Measurements from ENCODE around the gene MAN1B1. TPM values are rescaled to one million over a fixed set of nuclear protein-coding genes. Genes with fewer than 3 reads are reported as not detected.
"Not testable (repeated sequence)": the region's sequence is repeated elsewhere in the genome, so short reads cannot be mapped to it uniquely, and the experiment has no call there.

MAN1B1 gene
- total RNA-seq, 1 donor: 70.8 TPM

GRCh38 chr9:137123468-137123837, 36.7 kb downstream of the MAN1B1 start:
- DNase-seq (ENCODE audit: low read depth in 2 of 3, low spot score in 2 of 3): no peak

GRCh38 chr9:137123952-137124462, 37.2 kb downstream of the MAN1B1 start:
- not testable (repeated sequence) for DNase-seq (ENCODE audit: low read depth in 2 of 3, low spot score in 2 of 3)

- DNase-seq (ENCODE audit: low read depth in 2 of 3, low spot score in 2 of 3): no peak
Observed at GRCh38 chr9:137126786-137127185, 40.0 kb downstream of the MAN1B1 start.

GRCh38 chr9:137127301-137128157, 40.7 kb downstream of the MAN1B1 start:
- peak in 2 of 3 donors; percentile 66 to 72 for DNase-seq (ENCODE audit: low read depth in 2 of 3, low spot score in 2 of 3)

DNA sequence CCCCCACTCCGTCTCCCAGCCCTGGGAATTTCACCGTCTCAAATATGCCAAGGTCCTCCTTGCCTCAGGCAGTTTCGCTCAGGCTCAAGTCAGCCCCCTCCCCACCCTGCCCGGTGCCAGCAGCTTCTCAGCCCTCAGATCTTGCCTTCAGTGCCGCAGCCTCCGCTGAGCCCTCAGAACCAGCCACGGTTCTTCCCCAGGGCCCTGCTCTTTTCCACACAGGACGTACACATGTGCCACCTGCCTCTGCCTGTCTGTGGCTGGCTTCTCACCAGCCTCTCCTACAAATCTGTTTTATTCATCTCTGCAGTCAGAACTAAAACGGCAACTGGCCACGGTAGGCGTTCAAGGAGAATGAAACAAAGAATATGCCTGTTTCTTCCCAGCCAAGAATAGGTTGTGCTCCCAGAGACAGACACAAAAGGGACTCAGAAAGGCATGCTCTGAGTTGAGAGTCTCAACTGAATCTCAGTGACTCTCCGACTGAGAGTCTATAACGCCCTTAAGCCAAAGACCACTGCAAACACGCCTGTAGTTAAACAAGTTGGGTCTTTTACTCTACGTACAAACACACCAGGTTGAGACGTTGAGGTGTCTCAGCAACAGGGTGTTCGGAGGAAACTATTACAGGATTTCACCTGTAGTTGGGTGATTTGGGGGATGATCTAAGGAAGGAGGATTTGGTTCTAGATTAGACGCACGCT, 41.5 kb downstream of the MAN1B1 start:
- DNase-seq (ENCODE audit: low read depth in 2 of 3, low spot score in 2 of 3): no peak

DNA sequence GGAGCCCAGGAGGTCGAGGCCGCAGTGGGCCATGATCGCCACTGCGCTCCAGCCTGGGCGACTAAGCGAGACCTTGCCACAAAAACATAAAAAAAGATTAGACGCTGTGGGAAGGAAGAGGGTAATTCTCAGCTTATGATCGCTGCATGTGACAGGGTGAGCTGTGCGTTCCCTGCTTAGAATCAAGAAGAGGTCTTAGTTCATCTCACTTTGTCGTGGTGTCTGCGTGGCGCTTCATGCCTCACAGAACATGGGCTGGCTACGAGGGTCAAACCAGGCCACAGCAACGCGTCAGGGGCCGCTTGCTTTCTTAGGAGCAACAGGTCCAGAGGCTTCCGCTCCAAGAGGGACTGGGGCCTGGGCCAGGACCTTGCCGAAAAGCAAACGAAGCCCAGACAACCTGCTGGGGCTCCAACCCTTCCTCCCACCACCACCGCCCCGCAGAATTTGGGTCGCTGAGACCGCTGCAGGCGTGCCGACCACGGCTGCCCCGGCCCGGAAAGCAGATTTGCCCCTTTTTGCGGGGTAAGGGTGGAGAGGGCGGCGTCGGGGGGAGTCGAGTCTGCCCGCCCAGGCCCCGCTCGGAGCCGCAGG, 42.2 kb downstream of the MAN1B1 start:
- no peak for DNase-seq (ENCODE audit: low read depth in 2 of 3, low spot score in 2 of 3)

DNA sequence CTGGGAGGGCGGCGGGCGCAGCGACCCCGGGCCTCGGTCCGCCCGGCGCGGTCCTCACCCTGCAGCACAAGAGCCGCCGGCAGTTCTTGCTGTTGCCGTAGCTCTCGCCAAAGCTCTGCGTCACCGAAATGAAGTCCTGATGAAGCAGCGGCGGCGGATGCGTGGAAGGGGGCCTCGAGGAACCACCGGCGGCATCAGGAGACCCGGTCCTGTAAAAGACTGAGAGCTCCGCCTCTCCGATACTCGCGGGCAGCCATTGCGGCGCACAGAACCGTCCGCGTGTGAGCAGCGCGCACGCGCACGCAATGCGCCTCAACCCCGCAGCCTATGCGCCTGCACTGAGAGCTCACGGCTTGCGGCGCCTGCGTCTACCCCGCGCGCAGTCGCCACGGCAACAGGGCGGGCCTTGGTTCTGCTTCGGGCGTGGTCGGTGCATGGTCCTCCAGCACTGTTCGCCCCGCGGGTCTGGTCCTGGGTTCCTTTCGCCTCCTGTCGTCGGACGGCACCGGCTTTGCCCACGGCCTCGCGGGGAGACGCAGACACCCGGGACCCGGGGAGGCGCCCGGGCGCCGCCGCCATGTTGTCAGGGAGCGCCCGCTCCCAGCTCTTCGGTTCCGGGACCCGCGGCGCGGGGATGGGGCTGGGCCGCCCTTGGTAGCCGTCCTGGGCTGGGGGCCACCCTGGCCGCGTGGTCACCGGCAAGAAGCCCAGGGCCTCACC, 42.8 kb downstream of the MAN1B1 start:
- DNase-seq (ENCODE audit: low read depth in 2 of 3, low spot score in 2 of 3): peak; percentile 76 to 86 (median 86)

DNA sequence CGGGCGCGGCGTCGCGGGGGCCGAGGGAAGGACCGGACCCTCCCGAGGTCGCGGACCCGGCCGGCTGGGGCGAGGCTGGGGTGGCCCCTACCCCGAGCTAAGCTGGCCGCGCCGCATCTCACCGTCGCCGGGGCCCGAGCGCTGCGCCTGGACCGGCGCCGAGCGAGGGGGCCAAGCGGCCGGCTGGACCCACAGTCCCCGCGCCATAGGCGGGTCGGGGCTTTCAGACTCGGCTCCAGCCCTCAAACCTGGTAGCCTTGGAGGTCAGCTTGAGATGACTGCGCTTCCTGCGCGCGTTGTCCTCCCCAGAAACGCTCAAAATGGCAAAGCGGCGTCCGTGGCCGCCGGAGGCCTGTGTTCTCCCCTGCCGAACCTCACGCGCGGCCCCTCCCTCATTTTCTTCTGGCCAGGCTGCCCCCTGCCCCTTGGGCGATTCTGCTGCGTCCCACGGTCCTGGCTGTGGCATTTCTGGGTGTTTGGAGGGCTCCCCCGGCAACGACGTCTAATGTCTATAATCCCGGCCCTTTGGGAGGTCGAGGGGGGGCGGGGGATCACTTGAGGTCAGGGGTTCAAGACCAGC, 43.5 kb downstream of the MAN1B1 start:
- no peak for DNase-seq (ENCODE audit: low read depth in 2 of 3, low spot score in 2 of 3)

- no peak for DNase-seq (ENCODE audit: low read depth in 2 of 3, low spot score in 2 of 3)
Observed at GRCh38 chr9:137134191-137134590, 47.4 kb downstream of the MAN1B1 start.

DNA sequence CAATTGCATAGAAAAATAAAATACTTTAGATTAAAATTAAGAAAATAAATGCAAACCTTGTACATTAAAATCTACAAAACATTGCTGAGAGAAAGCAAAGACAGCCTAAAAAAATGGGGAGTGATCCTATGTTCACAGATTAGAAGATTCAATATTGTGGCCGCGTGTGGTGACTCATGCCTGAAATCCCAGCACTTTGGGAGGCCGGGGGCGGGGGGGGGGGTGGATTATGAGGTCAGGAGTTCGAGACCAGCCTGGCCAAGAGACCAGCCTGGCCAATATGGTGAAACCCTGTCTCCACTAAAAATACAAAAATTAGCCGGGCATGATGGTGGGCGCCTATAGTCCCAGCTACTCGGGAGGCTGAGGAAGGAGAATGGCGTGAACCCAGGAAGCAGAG, 48.4 kb downstream of the MAN1B1 start:
- not testable (repeated sequence) for DNase-seq (ENCODE audit: low read depth in 2 of 3, low spot score in 2 of 3)

DNA sequence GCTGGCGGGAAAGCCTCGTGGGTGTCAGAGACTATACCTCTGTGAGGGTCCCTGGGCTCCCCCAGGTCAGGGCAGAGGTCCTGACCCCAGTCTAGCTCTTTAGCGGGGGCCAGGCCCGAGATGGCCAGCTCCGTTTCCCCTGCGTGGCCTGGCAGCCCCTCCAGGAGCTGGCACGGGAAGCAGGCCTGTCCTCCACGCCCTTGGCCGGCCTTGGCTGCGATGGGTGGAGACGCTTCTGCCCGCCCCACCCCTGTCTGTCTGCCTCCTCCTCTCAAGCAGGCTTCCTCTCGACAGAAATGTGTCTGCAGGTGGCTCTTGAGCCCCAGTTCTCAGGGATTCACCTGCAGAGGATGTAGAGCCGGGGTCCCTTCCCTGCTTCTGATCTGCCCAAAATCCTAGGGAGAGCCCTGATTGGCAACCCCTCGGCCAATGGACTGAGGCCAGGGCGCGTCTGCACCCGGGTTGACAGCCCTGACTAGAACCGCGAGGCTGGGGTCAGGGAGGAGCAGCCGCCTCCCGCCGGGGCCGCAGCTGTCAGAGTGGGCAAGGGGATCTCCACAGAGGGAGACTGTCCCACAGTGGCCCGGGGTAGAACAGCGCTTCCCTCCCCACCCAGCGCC, 49.6 kb downstream of the MAN1B1 start:
- DNase-seq (ENCODE audit: low read depth in 2 of 3, low spot score in 2 of 3): no peak

DNA sequence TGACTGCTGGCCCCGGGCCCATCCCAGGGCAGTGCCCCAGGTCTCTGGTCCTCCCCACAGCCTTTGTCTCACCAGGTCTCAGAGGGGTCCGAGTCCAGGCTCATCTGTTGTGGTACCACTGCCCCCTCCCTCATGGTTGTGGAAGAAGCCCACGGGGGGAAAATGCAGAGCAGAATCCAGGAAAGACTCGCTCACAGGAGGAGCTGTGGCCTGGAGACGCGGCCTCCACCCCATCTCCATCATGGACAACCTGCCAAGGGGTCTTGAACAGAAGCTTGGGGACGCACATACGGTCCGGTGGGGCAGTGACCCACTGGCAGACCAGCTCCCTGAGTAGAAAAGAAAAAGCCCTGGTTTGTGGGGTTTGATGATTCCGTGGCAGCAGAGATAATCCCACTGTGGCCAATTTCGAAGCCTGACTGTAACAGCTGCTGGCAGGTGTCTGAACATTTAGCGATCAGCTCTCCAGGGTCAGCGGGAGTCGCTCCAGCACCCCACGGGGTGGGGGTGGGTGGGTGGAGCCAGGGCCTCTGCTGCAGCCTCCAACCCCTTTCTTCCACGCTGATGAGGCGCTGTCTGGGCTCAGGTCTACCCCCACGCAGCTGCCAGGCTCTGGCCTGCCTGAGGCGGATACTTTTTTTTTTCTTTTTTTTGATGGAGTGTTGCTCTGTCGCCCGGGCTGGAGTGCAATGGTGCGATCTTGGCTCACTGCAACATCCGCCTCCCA, 50.3 kb downstream of the MAN1B1 start:
- no peak for DNase-seq (ENCODE audit: low read depth in 2 of 3, low spot score in 2 of 3)

DNA sequence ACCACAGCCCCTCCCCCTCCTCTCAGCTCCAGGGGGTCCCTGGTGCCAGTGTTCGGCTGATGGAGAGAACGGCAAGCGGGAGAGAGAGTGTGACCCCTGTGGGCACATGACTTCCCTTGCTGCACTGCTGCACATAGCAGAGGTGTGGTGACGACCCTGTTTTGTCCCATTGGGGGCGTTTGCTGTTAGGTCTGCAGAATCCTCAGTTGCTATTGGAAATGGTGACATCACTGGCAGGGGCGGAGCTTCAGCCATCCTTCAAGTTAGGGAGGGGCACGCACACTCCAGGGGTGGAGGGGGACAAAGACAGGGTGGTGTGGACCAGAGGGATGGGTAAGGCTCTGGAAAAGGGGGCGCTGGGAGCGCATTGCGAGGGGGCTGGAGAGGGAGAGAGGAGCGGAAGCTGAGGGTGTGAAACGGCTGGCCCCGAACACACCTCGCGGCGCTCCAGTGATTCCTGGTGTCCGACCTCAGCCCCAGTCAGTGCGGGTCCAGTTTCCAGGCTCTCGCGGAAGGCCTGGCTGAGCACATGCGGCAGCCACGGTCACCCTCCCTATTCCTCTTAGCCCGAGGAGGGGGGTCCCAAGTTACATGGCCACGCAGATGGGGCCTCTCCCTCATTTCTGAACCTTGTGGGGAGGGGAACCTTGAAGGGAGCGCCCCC, 51.4 kb downstream of the MAN1B1 start:
- DNase-seq (ENCODE audit: low read depth in 2 of 3, low spot score in 2 of 3): no peak

DNA sequence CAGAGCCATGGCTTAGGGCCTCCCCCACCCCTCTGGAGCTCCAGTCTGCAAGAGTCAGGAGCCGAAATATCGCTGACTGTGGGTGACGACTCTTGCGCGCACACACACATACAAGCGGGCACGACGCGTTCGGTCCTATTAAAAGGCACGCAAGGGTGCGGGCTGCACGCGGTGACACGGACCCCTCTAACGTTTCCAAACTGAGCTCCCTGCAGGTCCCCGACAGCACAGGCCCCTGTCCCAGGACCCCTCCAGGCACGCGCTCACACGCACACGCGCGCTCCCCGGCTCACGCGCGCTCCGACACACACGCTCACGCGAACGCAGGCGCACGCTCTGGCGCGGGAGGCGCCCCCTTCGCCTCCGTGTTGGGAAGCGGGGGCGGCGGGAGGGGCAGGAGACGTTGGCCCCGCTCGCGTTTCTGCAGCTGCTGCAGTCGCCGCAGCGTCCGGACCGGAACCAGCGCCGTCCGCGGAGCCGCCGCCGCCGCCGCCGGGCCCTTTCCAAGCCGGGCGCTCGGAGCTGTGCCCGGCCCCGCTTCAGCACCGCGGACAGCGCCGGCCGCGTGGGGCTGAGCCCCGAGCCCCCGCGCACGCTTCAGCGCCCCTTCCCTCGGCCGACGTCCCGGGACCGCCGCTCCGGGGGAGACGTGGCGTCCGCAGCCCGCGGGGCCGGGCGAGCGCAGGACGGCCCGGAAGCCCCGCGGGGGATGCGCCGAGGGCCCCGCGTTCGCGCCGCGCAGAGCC, 52.1 kb downstream of the MAN1B1 start, which contains the start of gene GRIN1:
Gene GRIN1, plus strand, starts transcription at position 433 of the 746 bp plus-strand sequence. CDS start 333 bp downstream, outside the sequence.
- peak in 1 of 3 donors; percentile 69 for DNase-seq (ENCODE audit: low read depth in 2 of 3, low spot score in 2 of 3)

DNA sequence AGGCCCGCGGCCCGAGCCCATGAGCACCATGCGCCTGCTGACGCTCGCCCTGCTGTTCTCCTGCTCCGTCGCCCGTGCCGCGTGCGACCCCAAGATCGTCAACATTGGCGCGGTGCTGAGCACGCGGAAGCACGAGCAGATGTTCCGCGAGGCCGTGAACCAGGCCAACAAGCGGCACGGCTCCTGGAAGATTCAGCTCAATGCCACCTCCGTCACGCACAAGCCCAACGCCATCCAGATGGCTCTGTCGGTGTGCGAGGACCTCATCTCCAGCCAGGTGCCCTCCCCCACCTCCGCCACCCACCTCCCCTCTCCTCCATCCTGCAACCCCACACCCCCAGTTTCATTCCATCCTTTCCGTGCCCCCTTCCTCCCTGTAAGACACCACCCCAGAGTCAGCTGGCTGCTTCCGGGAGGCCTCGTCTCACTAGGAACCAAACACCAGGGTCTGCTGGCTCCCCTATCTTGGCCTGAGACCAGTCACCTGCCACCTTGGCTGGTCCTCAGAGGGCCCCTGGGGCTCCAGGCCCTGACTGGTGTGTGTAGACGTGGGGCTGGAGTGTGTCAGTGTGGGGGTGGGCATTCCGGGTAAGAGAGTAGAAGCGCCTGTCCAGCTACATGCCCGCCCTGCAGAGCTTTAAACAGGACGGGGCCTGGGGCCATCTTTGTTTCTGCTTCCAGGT, 52.8 kb downstream of the MAN1B1 start:
- no peak for DNase-seq (ENCODE audit: low read depth in 2 of 3, low spot score in 2 of 3)

DNA sequence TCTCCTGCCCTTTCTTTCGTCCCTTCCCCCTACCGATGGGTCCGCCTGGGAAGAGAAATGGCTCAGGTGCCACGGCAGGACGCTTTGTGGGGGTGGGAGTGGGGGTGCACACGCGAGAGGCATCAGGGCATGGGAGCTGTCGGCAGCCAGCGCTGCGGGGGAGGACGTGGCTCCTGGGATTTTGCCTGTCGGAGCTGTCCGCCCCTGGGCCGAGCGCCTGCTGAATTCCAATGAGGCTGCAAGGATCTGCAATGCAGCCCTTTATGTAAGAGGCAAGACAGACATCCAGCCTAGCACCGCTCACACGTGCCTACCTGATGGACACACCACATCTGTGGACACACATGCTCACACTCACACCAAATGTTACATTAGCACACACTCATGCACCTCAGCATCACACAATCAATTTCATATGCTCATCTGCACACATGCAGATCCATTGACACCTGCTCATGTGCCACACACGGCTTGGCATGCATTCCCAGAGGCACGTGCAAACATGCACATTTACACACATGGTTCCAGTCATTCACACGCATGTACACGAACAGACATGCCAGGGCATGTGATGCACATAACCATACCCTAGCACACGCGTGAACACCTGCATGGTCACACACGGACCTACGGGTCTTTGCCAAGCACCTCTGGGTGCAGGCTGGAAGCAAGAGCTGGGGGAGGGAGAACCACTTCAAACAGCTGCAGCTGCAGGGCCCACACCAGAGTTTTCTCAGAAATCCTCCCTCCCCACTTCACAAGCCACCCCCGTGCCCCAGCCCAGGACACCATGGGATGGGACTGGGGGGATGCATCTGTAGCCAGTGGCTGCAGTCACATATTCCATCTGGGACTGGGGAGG, 53.6 kb downstream of the MAN1B1 start:
- DNase-seq (ENCODE audit: low read depth in 2 of 3, low spot score in 2 of 3): no peak
